Activated gamma-delta T cell (primary cell): ENCODE data around the gene CTRB1.
"Not testable (repeated sequence)": the region's sequence is repeated elsewhere in the genome, so short reads cannot be mapped to it uniquely, and the experiment has no call there.

Source experiments
- DNase-seq: peaks from one replicate; lab custom pipeline; 2025; lab: John Stamatoyannopoulos, UW

CTRB1 gene

GRCh38 chr16:75241955-75242354, 23.2 kb downstream of the CTRB1 start:
- no peak for DNase-seq

GRCh38 chr16:75242436-75243078, 23.8 kb downstream of the CTRB1 start:
- DNase-seq, result not testable (repeated sequence)

GRCh38 chr16:75243667-75244224, 25.0 kb downstream of the CTRB1 start:
- no peak for DNase-seq

GRCh38 chr16:75244225-75244809, 25.5 kb downstream of the CTRB1 start:
- no peak for DNase-seq

GRCh38 chr16:75244844-75245758, 26.3 kb downstream of the CTRB1 start:
- DNase-seq, result no peak

GRCh38 chr16:75246504-75247205, 27.9 kb downstream of the CTRB1 start:
- no peak for DNase-seq

GRCh38 chr16:75247249-75247648, 28.5 kb downstream of the CTRB1 start:
- DNase-seq, result no peak

GRCh38 chr16:75248142-75248535, 29.4 kb downstream of the CTRB1 start:
- DNase-seq, result no peak

GRCh38 chr16:75248536-75249380, 30.0 kb downstream of the CTRB1 start:
- no peak for DNase-seq

- no peak for DNase-seq
Measured at GRCh38 chr16:75249441-75249840, 30.7 kb downstream of the CTRB1 start.

- no peak for DNase-seq
Measured at GRCh38 chr16:75250089-75250808, 31.5 kb downstream of the CTRB1 start.

GRCh38 chr16:75250809-75251279, 32.1 kb downstream of the CTRB1 start:
- DNase-seq, result no peak

- no peak for DNase-seq
Measured at GRCh38 chr16:75251280-75252048, 32.7 kb downstream of the CTRB1 start, which contains the start of gene BCAR1. TSS of gene BCAR1 (minus strand) at chr16:75251624. CDS start at chr16:75251482, 142 bp downstream.

- no peak for DNase-seq
Measured at GRCh38 chr16:75252049-75252864, 33.5 kb downstream of the CTRB1 start.

GRCh38 chr16:75252946-75253911, 34.4 kb downstream of the CTRB1 start:
- no peak for DNase-seq

GRCh38 chr16:75254359-75254837, 35.6 kb downstream of the CTRB1 start:
- DNase-seq, result no peak

- no peak for DNase-seq
Measured at GRCh38 chr16:75256059-75256571, 37.3 kb downstream of the CTRB1 start.
